Mesothelial cell of epicardium (in vitro differentiated cells): ENCODE results near the gene ASB15. TPM values are rescaled to one million over a fixed set of nuclear protein-coding genes. Genes with fewer than 3 reads are reported as not detected.
"Not testable (repeated sequence)": the region's sequence is repeated elsewhere in the genome, so short reads cannot be mapped to it uniquely, and the experiment has no call there.

Experiments
- DNase-seq, 2 experiments: peaks; one replicate each; pipeline ENCODE4 v3.0.0; 2021; ENCODE audit warnings: low spot score in 2 of 2; ENCODE audit not compliant: unreplicated experiment in 2 of 2
- H3K27ac Mint-ChIP-seq: 2 replicates; pipeline ENCODE4 v1.8.0; 2021; ENCODE audit warnings: mixed read lengths
- H3K27me3 Mint-ChIP-seq: 2 replicates; pipeline ENCODE4 v1.8.0; 2021; ENCODE audit warnings: low read depth, mixed read lengths
- H3K36me3 Mint-ChIP-seq: 2 replicates; pipeline ENCODE4 v1.8.0; 2021; ENCODE audit warnings: mixed read lengths
- H3K4me1 Mint-ChIP-seq: 2 replicates; pipeline ENCODE4 v1.8.0; 2021; ENCODE audit warnings: mixed read lengths
- H3K4me3 Mint-ChIP-seq: 2 replicates; pipeline ENCODE4 v1.8.0; 2021; ENCODE audit warnings: mild to moderate bottlenecking, moderate library complexity, mixed read lengths
- H3K9me3 Mint-ChIP-seq: 2 replicates; pipeline ENCODE4 v1.8.0; 2021; ENCODE audit warnings: mixed read lengths
- total RNA-seq: library from RNA; stranded (reverse); gene quantifications from 3 replicates; pipeline ENCODE4 v1.2.1, GENCODE V29; 2021
- TF ChIP-seq, protein P1 (sequence below): fragments of 200-600 bp; sonication (generic); IDR thresholded peaks from one replicate; pipeline ENCODE4 v1.5.0; 2021; ENCODE audit warnings: antibody characterized with exemption; ENCODE audit not compliant: unreplicated experiment

Gene ASB15
- total RNA-seq: not detected in 3 replicates

DNA sequence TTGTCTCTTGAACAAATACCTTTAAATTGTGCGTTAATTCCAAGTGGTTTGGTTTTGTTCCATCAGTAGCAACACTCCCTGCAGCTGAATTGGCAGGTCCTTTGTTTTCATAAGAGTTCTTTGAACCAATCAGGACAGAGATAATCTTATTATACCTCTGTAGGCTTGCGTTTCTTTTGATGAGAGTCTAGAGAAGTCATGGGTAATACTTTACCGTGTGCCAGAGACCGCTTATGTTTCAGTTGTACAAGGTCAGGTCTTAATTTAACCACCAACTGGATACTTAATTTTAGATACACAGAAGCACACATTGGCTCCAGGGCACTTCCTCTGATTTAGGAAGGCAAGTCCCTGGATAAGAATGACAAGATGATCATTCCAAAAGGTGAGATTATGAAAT lies at the start of gene ASB15:
Gene ASB15, plus strand, starts transcription at position 292 of the 400 bp plus-strand sequence. CDS start 12,682 bp downstream, outside the sequence.
- no peak within 1 kb of the TSS for H3K27ac Mint-ChIP-seq
- H3K4me1 Mint-ChIP-seq: peaks cover 13% of the 10 kb centered on the region
- no peak for DNase-seq
- no peaks in the 10 kb centered on the region for H3K36me3 Mint-ChIP-seq
- TF ChIP-seq, protein P1, sequence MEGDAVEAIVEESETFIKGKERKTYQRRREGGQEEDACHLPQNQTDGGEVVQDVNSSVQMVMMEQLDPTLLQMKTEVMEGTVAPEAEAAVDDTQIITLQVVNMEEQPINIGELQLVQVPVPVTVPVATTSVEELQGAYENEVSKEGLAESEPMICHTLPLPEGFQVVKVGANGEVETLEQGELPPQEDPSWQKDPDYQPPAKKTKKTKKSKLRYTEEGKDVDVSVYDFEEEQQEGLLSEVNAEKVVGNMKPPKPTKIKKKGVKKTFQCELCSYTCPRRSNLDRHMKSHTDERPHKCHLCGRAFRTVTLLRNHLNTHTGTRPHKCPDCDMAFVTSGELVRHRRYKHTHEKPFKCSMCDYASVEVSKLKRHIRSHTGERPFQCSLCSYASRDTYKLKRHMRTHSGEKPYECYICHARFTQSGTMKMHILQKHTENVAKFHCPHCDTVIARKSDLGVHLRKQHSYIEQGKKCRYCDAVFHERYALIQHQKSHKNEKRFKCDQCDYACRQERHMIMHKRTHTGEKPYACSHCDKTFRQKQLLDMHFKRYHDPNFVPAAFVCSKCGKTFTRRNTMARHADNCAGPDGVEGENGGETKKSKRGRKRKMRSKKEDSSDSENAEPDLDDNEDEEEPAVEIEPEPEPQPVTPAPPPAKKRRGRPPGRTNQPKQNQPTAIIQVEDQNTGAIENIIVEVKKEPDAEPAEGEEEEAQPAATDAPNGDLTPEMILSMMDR: no peak
- H3K27me3 Mint-ChIP-seq: no peaks in the 10 kb centered on the region
- H3K4me3 Mint-ChIP-seq: no peak within 1 kb of the TSS
- no peaks in the 10 kb centered on the region for H3K9me3 Mint-ChIP-seq

DNA sequence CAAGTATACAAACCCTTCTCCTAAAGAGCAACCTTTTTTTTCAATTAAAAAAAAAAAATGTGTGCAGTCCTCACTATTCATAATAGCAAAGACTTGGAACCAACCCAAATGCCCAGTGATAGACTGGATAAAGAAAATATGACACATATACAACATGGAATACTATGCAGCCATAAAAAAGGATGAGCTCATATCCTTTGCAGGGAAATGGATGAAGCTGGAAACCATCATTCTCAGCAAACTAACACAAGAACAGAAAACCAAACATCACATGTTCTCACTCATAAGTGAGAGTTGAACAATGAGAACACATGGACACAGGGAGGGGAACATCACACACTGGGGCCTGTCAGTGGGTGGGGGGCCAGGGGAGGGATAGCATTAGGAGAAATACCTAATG lies 49.5 kb upstream of the ASB15 start:
- not testable (repeated sequence) for H3K4me3 Mint-ChIP-seq, H3K27me3 Mint-ChIP-seq, H3K4me1 Mint-ChIP-seq

DNA sequence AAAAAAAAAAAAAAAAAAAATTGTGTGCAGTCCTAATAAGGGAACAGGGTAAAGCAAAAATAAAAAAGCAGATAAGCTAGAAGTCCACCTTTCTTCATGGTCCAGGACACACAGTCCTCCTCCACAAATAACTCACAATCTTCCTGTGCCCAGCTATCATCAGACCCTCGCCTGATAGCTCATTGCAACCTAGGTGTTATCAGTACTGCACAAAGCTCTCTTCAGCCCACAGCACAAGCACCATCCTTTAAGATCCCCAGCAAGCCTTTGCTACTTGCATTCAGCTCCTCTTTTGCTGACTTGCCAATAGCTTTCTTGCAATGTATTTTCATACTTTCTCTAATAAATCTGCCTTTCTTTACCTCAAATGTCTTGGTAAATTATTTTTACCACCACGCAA lies 49.0 kb upstream of the ASB15 start:
- no peak overlapping the region for H3K27ac Mint-ChIP-seq
- peaks cover 18% of the 10 kb centered on the region for H3K36me3 Mint-ChIP-seq
- no peak for DNase-seq
- H3K9me3 Mint-ChIP-seq: no peaks in the 10 kb centered on the region
- H3K4me1 Mint-ChIP-seq: no peaks in the 10 kb centered on the region
- TF ChIP-seq, protein P1: no peak
- H3K27me3 Mint-ChIP-seq: no peaks in the 10 kb centered on the region
- no peak overlapping the region for H3K4me3 Mint-ChIP-seq

More for the DNA sequence above, 49.5 kb upstream of the ASB15 start:
- not testable (repeated sequence) for H3K27ac Mint-ChIP-seq, H3K9me3 Mint-ChIP-seq, DNase-seq
- peaks cover 20% of the 10 kb centered on the region for H3K36me3 Mint-ChIP-seq

DNA sequence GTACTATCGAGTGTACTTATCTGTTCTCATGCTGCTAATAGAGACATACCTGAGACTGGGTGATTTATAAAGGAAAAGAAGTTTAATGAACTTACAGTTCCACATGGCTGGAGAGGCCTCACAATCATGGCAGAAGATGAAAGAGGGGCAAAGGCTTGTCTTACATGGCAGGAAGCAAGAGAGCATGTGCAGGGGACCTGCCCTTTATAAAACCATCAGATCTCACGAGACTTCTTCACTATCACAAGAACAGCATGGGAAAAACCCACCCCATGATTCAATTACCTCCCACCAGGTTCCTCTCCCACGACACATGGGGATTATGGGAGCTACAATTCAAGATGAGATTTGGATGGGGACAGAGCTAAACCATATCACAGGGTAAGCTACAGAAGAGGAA lies 48.5 kb upstream of the ASB15 start:
- no peak overlapping the region for H3K27ac Mint-ChIP-seq
- peaks cover under 1% of the 10 kb centered on the region for H3K4me1 Mint-ChIP-seq
- no peak overlapping the region for H3K4me3 Mint-ChIP-seq
- H3K36me3 Mint-ChIP-seq: peaks cover 18% of the 10 kb centered on the region
- H3K27me3 Mint-ChIP-seq: no peaks in the 10 kb centered on the region
- DNase-seq: no peak
- H3K9me3 Mint-ChIP-seq: no peaks in the 10 kb centered on the region
- TF ChIP-seq, protein P1: no peak

DNA sequence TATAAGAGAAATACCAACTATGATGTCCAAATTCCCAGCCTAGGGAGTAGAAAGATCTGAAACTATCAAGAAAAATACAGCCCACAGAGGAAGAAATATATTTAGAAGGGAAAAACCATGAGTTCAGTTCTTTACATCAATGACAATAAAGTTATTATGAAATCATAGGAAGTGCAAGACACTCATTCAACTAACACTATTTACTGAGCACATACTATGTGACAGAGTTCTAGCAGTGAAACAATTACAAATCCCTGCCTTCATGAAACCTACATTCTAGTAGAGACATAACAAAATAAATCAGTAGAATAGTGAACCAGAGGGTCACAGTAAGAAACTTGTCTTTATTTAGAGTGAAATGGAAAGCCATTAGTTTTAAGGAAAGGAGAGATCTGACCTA lies 46.1 kb upstream of the ASB15 start:
- Mint-ChIP-seq H3K4me1 (peaks cover 3% of the 10 kb centered on the region), H3K27ac (no peak overlapping the region), H3K36me3 (peaks cover 8% of the 10 kb centered on the region), H3K9me3 (no peaks in the 10 kb centered on the region), H3K27me3 (no peaks in the 10 kb centered on the region), H3K4me3 (no peak overlapping the region)
- DNase-seq: no peak
- TF ChIP-seq, protein P1: no peak

DNA sequence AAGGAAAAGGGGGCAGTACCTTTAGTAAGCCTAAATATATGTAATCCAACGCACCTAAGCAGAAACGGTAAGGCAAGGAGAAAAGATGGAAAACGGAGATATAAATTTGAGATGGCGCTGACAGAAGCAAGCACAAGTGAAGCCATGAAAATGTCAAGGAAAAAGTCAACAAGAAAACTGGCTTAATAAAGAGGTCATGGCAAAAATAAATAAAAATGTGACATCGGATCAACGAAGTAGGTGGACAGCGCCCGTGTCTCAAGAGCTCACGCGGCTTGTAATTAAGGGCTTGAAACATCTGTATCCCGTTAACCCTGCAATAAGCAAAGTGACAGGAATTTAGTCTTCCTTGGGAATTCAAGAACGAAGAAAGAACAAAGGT lies 44.6 kb upstream of the ASB15 start:
- H3K4me1 Mint-ChIP-seq: peaks cover 3% of the 10 kb centered on the region
- H3K9me3 Mint-ChIP-seq: no peaks in the 10 kb centered on the region
- no peak for DNase-seq
- H3K27ac Mint-ChIP-seq: no peak overlapping the region
- no peaks in the 10 kb centered on the region for H3K27me3 Mint-ChIP-seq
- H3K36me3 Mint-ChIP-seq: peaks cover 8% of the 10 kb centered on the region
- H3K4me3 Mint-ChIP-seq: no peak overlapping the region
- TF ChIP-seq, protein P1: no peak
